ENCODE data around the gene HIPK1. TPM values are rescaled to one million over a fixed set of nuclear protein-coding genes. Genes with fewer than 3 reads are reported as not detected.

HIPK1 gene
- total RNA-seq, 1 donor from 2014 or later, result 41.7 TPM

- H3K27me3 ChIP-seq, result no peaks in the 10 kb centered on the region
- no peaks in the 10 kb centered on the region for H3K36me3 ChIP-seq
- H3K27ac ChIP-seq, result peak overlapping the region; percentile 92 to 94
- H3K4me1 ChIP-seq, result peaks cover 4 to 27% of the 10 kb centered on the region in 2 donors
- H3K4me3 ChIP-seq, result peak overlapping the region; percentile 83 to 90
- H3K9me3 ChIP-seq, result no peaks in the 10 kb centered on the region
- intact Hi-C loops (cut with DNase I), result loop anchor here (2.0 to 5.0 kb wide), 3 partner anchors 54 to 971 kb away; partner anchors contain the start of genes PHTF1 and SLC16A1
- DNase-seq (ENCODE audit: low spot score in 2 of 2), result no peak
- no peak for TF ChIP-seq CTCF (IDR thresholded peaks at IDR 0.05)
These were observed 765 bp upstream of the HIPK1 start for GRCh38 chr1:113928187-113928930.

GRCh38 chr1:113929750-113930498 lies 800 bp downstream of the HIPK1 start:
- no peaks in the 10 kb centered on the region for H3K36me3 ChIP-seq
- peaks cover 4 to 34% of the 10 kb centered on the region in 2 donors for H3K4me1 ChIP-seq
- peak in 1 of 2 donors; percentile 75 for DNase-seq (ENCODE audit: low spot score in 2 of 2)
- peak overlapping the region; percentile 83 to 90 for H3K4me3 ChIP-seq
- no peaks in the 10 kb centered on the region for H3K27me3 ChIP-seq
- H3K9me3 ChIP-seq, result no peaks in the 10 kb centered on the region
- intact Hi-C loops (cut with DNase I), result loop anchor here (1.0 to 5.0 kb wide), 7 partner anchors 19 to 973 kb away; partner anchors contain the start of genes DCLRE1B, PHTF1, RSBN1 and SLC16A1
- H3K27ac ChIP-seq, result peak overlapping the region; percentile 92 to 94
- peak in 1 of 3 experiments; percentile 23 for TF ChIP-seq CTCF (IDR thresholded peaks at IDR 0.05)

GRCh38 chr1:113930499-113931161 lies 1.5 kb downstream of the HIPK1 start:
- peak in 1 of 2 donors; percentile 75 for DNase-seq (ENCODE audit: low spot score in 2 of 2)
- H3K27ac ChIP-seq, result peak overlapping the region; percentile 92 to 94
- intact Hi-C loops (cut with DNase I), result loop anchor here (2.0 to 5.0 kb wide), 2 partner anchors 18 to 93 kb away; no protein-coding TSS in a partner anchor
- H3K4me3 ChIP-seq, result peak overlapping the region; percentile 83 to 90
- H3K9me3 ChIP-seq, result no peaks in the 10 kb centered on the region
- H3K4me1 ChIP-seq, result peaks cover 4 to 34% of the 10 kb centered on the region in 2 donors
- H3K27me3 ChIP-seq, result no peaks in the 10 kb centered on the region
- no peak for TF ChIP-seq CTCF (IDR thresholded peaks at IDR 0.05)
- H3K36me3 ChIP-seq, result no peaks in the 10 kb centered on the region

- Histone ChIP-seq H3K4me3 (peak overlapping the region; percentile 83 to 90), H3K9me3 (no peaks in the 10 kb centered on the region), H3K36me3 (no peaks in the 10 kb centered on the region), H3K4me1 (peaks cover 4 to 34% of the 10 kb centered on the region in 2 donors), H3K27ac (peak overlapping the region in 1 of 2 donors; percentile 94), H3K27me3 (no peaks in the 10 kb centered on the region)
- intact Hi-C loops (cut with DNase I), result loop anchor here (2.0 to 5.0 kb wide), 2 partner anchors 17 to 94 kb away; no protein-coding TSS in a partner anchor
- DNase-seq (ENCODE audit: low spot score in 2 of 2), result no peak
- TF ChIP-seq CTCF (IDR thresholded peaks at IDR 0.05), result no peak
These were observed 2.3 kb downstream of the HIPK1 start for GRCh38 chr1:113931451-113931851.

GRCh38 chr1:113934006-113934405 lies 4.9 kb downstream of the HIPK1 start:
- TF ChIP-seq CTCF (IDR thresholded peaks at IDR 0.05), result no peak
- Histone ChIP-seq H3K4me3 (no peak overlapping the region), H3K27me3 (no peaks in the 10 kb centered on the region), H3K27ac (no peak overlapping the region), H3K9me3 (no peaks in the 10 kb centered on the region), H3K36me3 (no peaks in the 10 kb centered on the region), H3K4me1 (peaks cover 4 to 29% of the 10 kb centered on the region in 2 donors)
- no peak for DNase-seq (ENCODE audit: low spot score in 2 of 2)
- intact Hi-C loops (cut with DNase I), result loop anchor here (5.0 kb wide), 1 partner anchor 97 kb away; no protein-coding TSS in a partner anchor
